ENCODE measurements around the gene TRIM8.

Gene TRIM8

DNA sequence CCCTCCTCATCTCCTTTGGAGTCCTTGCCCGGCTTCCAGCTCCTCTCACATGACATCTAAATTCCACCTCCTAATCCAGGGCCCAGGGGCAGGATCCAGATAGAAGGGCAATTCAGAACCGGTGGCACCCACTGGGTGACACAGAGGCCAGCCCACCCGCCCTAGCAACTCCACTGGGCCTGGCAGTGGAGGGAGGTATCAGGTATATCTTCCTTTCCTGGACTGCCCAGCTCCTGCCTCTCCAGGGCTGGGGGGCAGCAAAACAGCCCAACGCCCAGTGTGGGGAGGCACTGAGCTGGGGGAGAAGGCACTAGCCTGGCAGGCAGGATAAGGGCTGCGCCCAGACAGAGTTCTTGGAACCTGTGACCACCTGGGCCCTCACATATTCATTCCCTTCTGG lies 10.4 kb upstream of the TRIM8 start:
- H3K27me3 ChIP-seq (ENCODE audit: insufficient read depth, low read length, poor library complexity, severe bottlenecking), result no peaks in the 10 kb centered on the region
- no peaks in the 10 kb centered on the region for H3K9me3 ChIP-seq (ENCODE audit: insufficient read depth, low read depth, low read length)
- TF ChIP-seq EZH2phosphoT487 (IDR thresholded peaks at IDR 0.05; ENCODE audit: borderline replicate concordance), result no peak
- no peak for TF ChIP-seq CTCF (conservative IDR thresholded peaks at IDR 0.05; ENCODE audit: low read length)
- no peak overlapping the region for H2AFZ ChIP-seq (ENCODE audit: low read length)
- peak overlapping the region; percentile 40 for H3K4me3 ChIP-seq (ENCODE audit: low read length, poor library complexity, severe bottlenecking)
- no peaks in the 10 kb centered on the region for H3K9me2 ChIP-seq (replicated peaks; ENCODE audit: low read depth, low read length)
- 0 out of 2 replicates have a peak, but pooled peaks cover 7% of the 10 kb centered on the region for H3F3A ChIP-seq (ENCODE audit: low read depth)
- peak overlapping the region; percentile 59 for H3K4me2 ChIP-seq (ENCODE audit: low read depth, low read length, poor library complexity, severe bottlenecking)
- H3K4me1 ChIP-seq (ENCODE audit: insufficient read depth, low read length, poor library complexity, severe bottlenecking), result peaks cover 54% of the 10 kb centered on the region
- H4K20me1 ChIP-seq (ENCODE audit: insufficient read depth, low read length, poor library complexity, severe bottlenecking), result no peaks in the 10 kb centered on the region
- no peaks in the 10 kb centered on the region for H3K79me2 ChIP-seq (ENCODE audit: insufficient read depth, low read length)
- peak overlapping the region; percentile 56 for H3K9ac ChIP-seq (ENCODE audit: low read depth, low read length, poor library complexity, severe bottlenecking)
- H3K36me3 ChIP-seq (ENCODE audit: insufficient read depth, low read length), result peaks cover 6% of the 10 kb centered on the region; the same call in 1 of the 2 replicates

- Histone ChIP-seq H3K27me3 (ENCODE audit: insufficient read depth, low read length, poor library complexity, severe bottlenecking) (no peaks in the 10 kb centered on the region), H3K79me2 (ENCODE audit: insufficient read depth, low read length) (no peaks in the 10 kb centered on the region), H3K36me3 (ENCODE audit: insufficient read depth, low read length) (peaks cover 6% of the 10 kb centered on the region; the same call in 1 of the 2 replicates), H2AFZ (ENCODE audit: low read length) (no peak overlapping the region), H3F3A (ENCODE audit: low read depth) (0 out of 2 replicates have a peak, but pooled peaks cover 9% of the 10 kb centered on the region), H3K9ac (ENCODE audit: low read depth, low read length, poor library complexity, severe bottlenecking) (peak overlapping the region; percentile 56), H3K9me3 (ENCODE audit: insufficient read depth, low read depth, low read length) (no peaks in the 10 kb centered on the region), H4K20me1 (ENCODE audit: insufficient read depth, low read length, poor library complexity, severe bottlenecking) (no peaks in the 10 kb centered on the region), H3K4me3 (ENCODE audit: low read length, poor library complexity, severe bottlenecking) (peak overlapping the region; percentile 31), H3K9me2 (replicated peaks; ENCODE audit: low read depth, low read length) (no peaks in the 10 kb centered on the region), H3K4me2 (ENCODE audit: low read depth, low read length, poor library complexity, severe bottlenecking) (peak overlapping the region; percentile 59), H3K4me1 (ENCODE audit: insufficient read depth, low read length, poor library complexity, severe bottlenecking) (peaks cover 51% of the 10 kb centered on the region)
- TF ChIP-seq CTCF (conservative IDR thresholded peaks at IDR 0.05; ENCODE audit: low read length), result no peak
- no peak for TF ChIP-seq EZH2phosphoT487 (IDR thresholded peaks at IDR 0.05; ENCODE audit: borderline replicate concordance)
Observed at GRCh38 chr10:102634686-102635085, 9.6 kb upstream of the TRIM8 start.

GRCh38 chr10:102635377-102635776 lies 8.9 kb upstream of the TRIM8 start:
- H2AFZ ChIP-seq (ENCODE audit: low read length), result no peak overlapping the region
- H3K4me3 ChIP-seq (ENCODE audit: low read length, poor library complexity, severe bottlenecking), result peak overlapping the region; percentile 31
- no peaks in the 10 kb centered on the region for H4K20me1 ChIP-seq (ENCODE audit: insufficient read depth, low read length, poor library complexity, severe bottlenecking)
- H3K27me3 ChIP-seq (ENCODE audit: insufficient read depth, low read length, poor library complexity, severe bottlenecking), result no peaks in the 10 kb centered on the region
- H3K9me2 ChIP-seq (replicated peaks; ENCODE audit: low read depth, low read length), result no peaks in the 10 kb centered on the region
- peak overlapping the region; percentile 59 for H3K4me2 ChIP-seq (ENCODE audit: low read depth, low read length, poor library complexity, severe bottlenecking)
- H3K9me3 ChIP-seq (ENCODE audit: insufficient read depth, low read depth, low read length), result no peaks in the 10 kb centered on the region
- H3F3A ChIP-seq (ENCODE audit: low read depth), result 0 out of 2 replicates have a peak, but pooled peaks cover 14% of the 10 kb centered on the region
- no peaks in the 10 kb centered on the region for H3K79me2 ChIP-seq (ENCODE audit: insufficient read depth, low read length)
- peaks cover 49% of the 10 kb centered on the region for H3K4me1 ChIP-seq (ENCODE audit: insufficient read depth, low read length, poor library complexity, severe bottlenecking)
- no peak for TF ChIP-seq CTCF (conservative IDR thresholded peaks at IDR 0.05; ENCODE audit: low read length)
- TF ChIP-seq EZH2phosphoT487 (IDR thresholded peaks at IDR 0.05; ENCODE audit: borderline replicate concordance), result no peak
- peak overlapping the region; percentile 56 for H3K9ac ChIP-seq (ENCODE audit: low read depth, low read length, poor library complexity, severe bottlenecking)
- H3K36me3 ChIP-seq (ENCODE audit: insufficient read depth, low read length), result peaks cover 1% of the 10 kb centered on the region; the same call in 1 of the 2 replicates

All from Loucy (cell line).